Loucy (cell line): Measurements from ENCODE around the gene PPFIBP1.

Experiments used
- H2AFZ ChIP-seq: fragments of 200-600 bp; sonication (generic); 2 replicates; pipeline ENCODE4 v1.6.0; 2016; ENCODE audit warnings: antibody characterized with exemption, mild to moderate bottlenecking, low read length, moderate library complexity
- H3F3A ChIP-seq: fragments of 200-600 bp; 2 replicates; pipeline ENCODE4 v1.6.0; 2016; ENCODE audit warnings: antibody characterized with exemption, low read depth, mild to moderate bottlenecking
- H3K27me3 ChIP-seq: fragments of 200-600 bp; sonication (generic); 2 replicates; pipeline ENCODE4 v1.6.1; 2014; ENCODE audit warnings: low read length, mild to moderate bottlenecking; ENCODE audit not compliant: insufficient read depth, poor library complexity, severe bottlenecking
- H3K36me3 ChIP-seq: fragments of 200-600 bp; sonication (generic); 2 replicates; pipeline ENCODE4 v1.6.1; 2016; ENCODE audit warnings: low read length; ENCODE audit not compliant: insufficient read depth
- H3K4me1 ChIP-seq: fragments of 200-600 bp; sonication (generic); 2 replicates; pipeline ENCODE4 v1.5.1; 2014; ENCODE audit warnings: low read length, mild to moderate bottlenecking; ENCODE audit not compliant: insufficient read depth, poor library complexity, severe bottlenecking
- H3K4me2 ChIP-seq: fragments of 200-600 bp; sonication (generic); 2 replicates; pipeline ENCODE4 v1.6.0; 2014; ENCODE audit warnings: antibody characterized with exemption, low read length, low read depth, mild to moderate bottlenecking; ENCODE audit not compliant: poor library complexity, severe bottlenecking
- H3K4me3 ChIP-seq: fragments of 200-600 bp; sonication (generic); 2 replicates; pipeline ENCODE4 v1.5.1; 2014; ENCODE audit warnings: low read length, mild to moderate bottlenecking, mixed read lengths; ENCODE audit not compliant: poor library complexity, severe bottlenecking
- H3K79me2 ChIP-seq: fragments of 200-600 bp; sonication (generic); 2 replicates; pipeline ENCODE4 v1.6.1; 2014; ENCODE audit warnings: low read length; ENCODE audit not compliant: insufficient read depth
- H3K9ac ChIP-seq: fragments of 200-600 bp; sonication (generic); 2 replicates; pipeline ENCODE4 v1.6.0; 2014; ENCODE audit warnings: mild to moderate bottlenecking, low read depth, low read length, moderate library complexity; ENCODE audit not compliant: poor library complexity, severe bottlenecking
- H3K9me2 ChIP-seq: fragments of 200-600 bp; sonication (generic); replicated peaks from 2 replicates; pipeline ENCODE4 v1.6.1; 2016; ENCODE audit warnings: low read depth, low read length, mixed read lengths
- H3K9me3 ChIP-seq: fragments of 200-600 bp; sonication (generic); 2 replicates; pipeline ENCODE4 v1.6.1; 2014; ENCODE audit warnings: mild to moderate bottlenecking, antibody characterized with exemption, low read length, low read depth; ENCODE audit not compliant: insufficient read depth
- H4K20me1 ChIP-seq: fragments of 200-600 bp; sonication (generic); 2 replicates; pipeline ENCODE4 v1.6.0; 2014; ENCODE audit warnings: antibody characterized with exemption, low read length, mild to moderate bottlenecking; ENCODE audit not compliant: insufficient read depth, poor library complexity, severe bottlenecking
- CTCF ChIP-seq: fragments of 200-600 bp; sonication (generic); conservative IDR thresholded peaks from 2 replicates; pipeline ENCODE4 v1.5.1; 2014; ENCODE audit warnings: mild to moderate bottlenecking, antibody characterized with exemption, low read length
- EZH2phosphoT487 ChIP-seq: fragments of 200-600 bp; IDR thresholded peaks from 2 replicates; pipeline ENCODE4 v1.6.1; 2018; ENCODE audit warnings: antibody characterized with exemption, mild to moderate bottlenecking, moderate library complexity, borderline replicate concordance

PPFIBP1 gene

GRCh38 chr12:27505109-27505508 lies 18.9 kb upstream of the PPFIBP1 start:
- Histone ChIP-seq H3K9me3 (no peaks in the 10 kb centered on the region), H4K20me1 (no peaks in the 10 kb centered on the region), H3K4me1 (peaks cover 3% of the 10 kb centered on the region), H3K4me3 (no peak overlapping the region), H3K79me2 (no peaks in the 10 kb centered on the region), H2AFZ (no peak overlapping the region), H3K9ac (no peak overlapping the region), H3K27me3 (no peaks in the 10 kb centered on the region), H3K36me3 (no peaks in the 10 kb centered on the region), H3F3A (no peaks in the 10 kb centered on the region), H3K9me2 (no peaks in the 10 kb centered on the region), H3K4me2 (no peak overlapping the region)
- no peak for TF ChIP-seq CTCF
- TF ChIP-seq EZH2phosphoT487, result no peak

- Histone ChIP-seq H3F3A (no peaks in the 10 kb centered on the region), H3K9me2 (no peaks in the 10 kb centered on the region), H3K79me2 (no peaks in the 10 kb centered on the region), H3K36me3 (no peaks in the 10 kb centered on the region), H4K20me1 (no peaks in the 10 kb centered on the region), H3K9ac (no peak overlapping the region), H3K4me2 (no peak overlapping the region), H3K4me3 (no peak overlapping the region), H2AFZ (no peak overlapping the region), H3K27me3 (no peaks in the 10 kb centered on the region), H3K9me3 (no peaks in the 10 kb centered on the region), H3K4me1 (peaks cover 3% of the 10 kb centered on the region)
- TF ChIP-seq CTCF (no peak), EZH2phosphoT487 (no peak)
These were observed 18.2 kb upstream of the PPFIBP1 start for GRCh38 chr12:27505761-27506160.

GRCh38 chr12:27506645-27507189 lies 17.3 kb upstream of the PPFIBP1 start:
- Histone ChIP-seq H3K4me2 (no peak overlapping the region), H2AFZ (no peak overlapping the region), H3K9me2 (no peaks in the 10 kb centered on the region), H3K4me3 (no peak overlapping the region), H3K79me2 (no peaks in the 10 kb centered on the region), H3K9me3 (no peaks in the 10 kb centered on the region), H3K36me3 (no peaks in the 10 kb centered on the region), H3K9ac (no peak overlapping the region), H3K4me1 (peaks cover 3% of the 10 kb centered on the region), H3F3A (no peaks in the 10 kb centered on the region), H4K20me1 (no peaks in the 10 kb centered on the region), H3K27me3 (no peaks in the 10 kb centered on the region)
- no peak for TF ChIP-seq EZH2phosphoT487
- TF ChIP-seq CTCF, result no peak
